ENCODE data around the gene MRPL37. TPM values are rescaled to one million over a fixed set of nuclear protein-coding genes. Genes with fewer than 3 reads are reported as not detected.

Gene MRPL37
- total RNA-seq, 2 experiments from 2014 or later, result 24.0 to 24.4 TPM

GRCh38 chr1:54246116-54246721 lies 46.3 kb downstream of the MRPL37 start:
- Histone ChIP-seq H3K4me3 (ENCODE audit: low read length) (no peak overlapping the region), H3K27me3 (ENCODE audit: control insufficient read depth in 1 of 2, insufficient read depth in 2 of 2, low read length in 2 of 2) (no peaks in the 10 kb centered on the region), H3K27ac (ENCODE audit: low read depth in 1 of 2, low read length in 2 of 2) (no peak overlapping the region), H3K36me3 (ENCODE audit: insufficient read depth, low read length) (peaks cover 59% of the 10 kb centered on the region), H3K4me1 (ENCODE audit: insufficient read depth, low read length) (no peaks in the 10 kb centered on the region), H3K9me3 (ENCODE audit: control insufficient read depth in 1 of 2, insufficient read depth in 1 of 2, low read length in 2 of 2) (no peaks in the 10 kb centered on the region)
- H3K27me3 Mint-ChIP-seq, result no peaks in the 10 kb centered on the region
- CTCF ChIA-PET, result no interaction called here
- ATAC-seq (ENCODE audit: poor library complexity) (no peak), DNase-seq (no peak)
- H3K9me3 Mint-ChIP-seq, result no peaks in the 10 kb centered on the region
- H3K4me1 Mint-ChIP-seq (ENCODE audit: low read depth), result no peaks in the 10 kb centered on the region
- no peak overlapping the region for H3K27ac Mint-ChIP-seq
- no peak overlapping the region for H3K4me3 Mint-ChIP-seq
- POLR2A ChIA-PET, result no interaction called here
- intact Hi-C loops (cut with DNase I, micrococcal nuclease), result no loop called here
- H3K36me3 Mint-ChIP-seq (ENCODE audit: low read depth), result peaks cover 40% of the 10 kb centered on the region
- no peak for TF ChIP-seq CTCF (IDR thresholded peaks at IDR 0.05)

- no peaks in the 10 kb centered on the region for H3K27me3 Mint-ChIP-seq
- DNase-seq, result no peak
- H3K9me3 Mint-ChIP-seq, result no peaks in the 10 kb centered on the region
- H3K27ac Mint-ChIP-seq, result no peak overlapping the region
- Histone ChIP-seq H3K9me3 (ENCODE audit: control insufficient read depth in 1 of 2, insufficient read depth in 1 of 2, low read length in 2 of 2) (no peaks in the 10 kb centered on the region), H3K27me3 (ENCODE audit: control insufficient read depth in 1 of 2, insufficient read depth in 2 of 2, low read length in 2 of 2) (no peaks in the 10 kb centered on the region), H3K4me3 (ENCODE audit: low read length) (no peak overlapping the region), H3K4me1 (ENCODE audit: insufficient read depth, low read length) (no peaks in the 10 kb centered on the region), H3K36me3 (ENCODE audit: insufficient read depth, low read length) (peaks cover 56% of the 10 kb centered on the region), H3K27ac (ENCODE audit: low read depth in 1 of 2, low read length in 2 of 2) (no peak overlapping the region)
- ChIA-PET CTCF (no interaction called here), POLR2A (no interaction called here)
- H3K4me3 Mint-ChIP-seq, result no peak overlapping the region
- H3K4me1 Mint-ChIP-seq (ENCODE audit: low read depth), result no peaks in the 10 kb centered on the region
- intact Hi-C loops (cut with DNase I, micrococcal nuclease), result no loop called here
- TF ChIP-seq CTCF (IDR thresholded peaks at IDR 0.05), result no peak
- H3K36me3 Mint-ChIP-seq (ENCODE audit: low read depth), result peaks cover 44% of the 10 kb centered on the region
- no peak for ATAC-seq (ENCODE audit: poor library complexity)
These were observed 48.0 kb downstream of the MRPL37 start for GRCh38 chr1:54247863-54248515.

GRCh38 chr1:54248966-54249365 lies 49.0 kb downstream of the MRPL37 start:
- Histone ChIP-seq H3K27me3 (ENCODE audit: control insufficient read depth in 1 of 2, insufficient read depth in 2 of 2, low read length in 2 of 2) (no peaks in the 10 kb centered on the region), H3K36me3 (ENCODE audit: insufficient read depth, low read length) (peaks cover 49% of the 10 kb centered on the region), H3K9me3 (ENCODE audit: control insufficient read depth in 1 of 2, insufficient read depth in 1 of 2, low read length in 2 of 2) (no peaks in the 10 kb centered on the region), H3K4me3 (ENCODE audit: low read length) (no peak overlapping the region), H3K4me1 (ENCODE audit: insufficient read depth, low read length) (no peaks in the 10 kb centered on the region), H3K27ac (ENCODE audit: low read depth in 1 of 2, low read length in 2 of 2) (no peak overlapping the region)
- ChIA-PET CTCF (no interaction called here), POLR2A (no interaction called here)
- Mint-ChIP-seq H3K9me3 (no peaks in the 10 kb centered on the region), H3K27ac (no peak overlapping the region), H3K36me3 (ENCODE audit: low read depth) (peaks cover 43% of the 10 kb centered on the region), H3K27me3 (no peaks in the 10 kb centered on the region), H3K4me1 (ENCODE audit: low read depth) (no peaks in the 10 kb centered on the region), H3K4me3 (no peak overlapping the region)
- no peak for DNase-seq
- intact Hi-C loops (cut with DNase I, micrococcal nuclease), result no loop called here
- no peak for ATAC-seq (ENCODE audit: poor library complexity)
- no peak for TF ChIP-seq CTCF (IDR thresholded peaks at IDR 0.05)

All from CD4-positive, alpha-beta T cell (primary cell).